H1 (cell line): ENCODE data around the gene RAB5B.
"Not testable (repeated sequence)": the region's sequence is repeated elsewhere in the genome, so short reads cannot be mapped to it uniquely, and the experiment has no call there.

ENCODE experiments used
- EGR1 ChIP-seq: IDR thresholded peaks from 2 replicates; pipeline ENCODE4 v1.6.1; 2011; ENCODE audit warnings: low read depth, low read length, borderline replicate concordance
- KDM1A ChIP-seq: fragments of 200-600, 300-600 bp; sonication (generic); IDR thresholded peaks from 2 replicates; pipeline ENCODE4 v1.7.1; 2016; ENCODE audit warnings: mild to moderate bottlenecking, low read length, borderline replicate concordance
- SIN3A ChIP-seq, 2 experiments: IDR thresholded peaks in 1 of 2; conservative IDR thresholded peaks in 1 of 2; 2 replicates each; pipeline ENCODE4 v1.6.1; 2011 to 2012; ENCODE audit warnings: low read length in 2 of 2, improper control_type of control experiment in 1 of 2, low read depth in 1 of 2, mild to moderate bottlenecking in 1 of 2
- SIX5 ChIP-seq: IDR thresholded peaks from 2 replicates; pipeline ENCODE4 v1.6.1; 2011; ENCODE audit warnings: mild to moderate bottlenecking, low read depth, low read length
- TCF12 ChIP-seq: IDR thresholded peaks from 2 replicates; pipeline ENCODE4 v1.6.1; 2011; ENCODE audit warnings: low read depth, mild to moderate bottlenecking, low read length
- TF ChIP-seq, protein P1 (sequence below), 3 experiments: IDR thresholded peaks; 1 replicate in 2 of 3; 2 replicates in 1 of 3; pipeline versions ENCODE4 v1.5.1 to v1.6.1; 2011; ENCODE audit warnings: low read length in 3 of 3, mild to moderate bottlenecking in 3 of 3, inconsistent platforms in 2 of 3, low read depth in 1 of 3, moderate library complexity in 1 of 3; ENCODE audit not compliant: insufficient read depth in 1 of 3; ENCODE audit errors: control extremely low read depth in 1 of 3

GRCh38 chr12:55981882-55982281 is 8.0 kb downstream of the RAB5B start:
- TF ChIP-seq EGR1; TCF12; KDM1A; SIX5; SIN3A (conservative IDR thresholded peaks at IDR 0.05 in 1 of 2, IDR thresholded peaks at IDR 0.05 in 1 of 2; ENCODE audit: low read depth in 1 of 2, low read length in 2 of 2): not testable (repeated sequence)
- TF ChIP-seq, protein P1, sequence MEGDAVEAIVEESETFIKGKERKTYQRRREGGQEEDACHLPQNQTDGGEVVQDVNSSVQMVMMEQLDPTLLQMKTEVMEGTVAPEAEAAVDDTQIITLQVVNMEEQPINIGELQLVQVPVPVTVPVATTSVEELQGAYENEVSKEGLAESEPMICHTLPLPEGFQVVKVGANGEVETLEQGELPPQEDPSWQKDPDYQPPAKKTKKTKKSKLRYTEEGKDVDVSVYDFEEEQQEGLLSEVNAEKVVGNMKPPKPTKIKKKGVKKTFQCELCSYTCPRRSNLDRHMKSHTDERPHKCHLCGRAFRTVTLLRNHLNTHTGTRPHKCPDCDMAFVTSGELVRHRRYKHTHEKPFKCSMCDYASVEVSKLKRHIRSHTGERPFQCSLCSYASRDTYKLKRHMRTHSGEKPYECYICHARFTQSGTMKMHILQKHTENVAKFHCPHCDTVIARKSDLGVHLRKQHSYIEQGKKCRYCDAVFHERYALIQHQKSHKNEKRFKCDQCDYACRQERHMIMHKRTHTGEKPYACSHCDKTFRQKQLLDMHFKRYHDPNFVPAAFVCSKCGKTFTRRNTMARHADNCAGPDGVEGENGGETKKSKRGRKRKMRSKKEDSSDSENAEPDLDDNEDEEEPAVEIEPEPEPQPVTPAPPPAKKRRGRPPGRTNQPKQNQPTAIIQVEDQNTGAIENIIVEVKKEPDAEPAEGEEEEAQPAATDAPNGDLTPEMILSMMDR (IDR thresholded peaks at IDR 0.05; ENCODE audit: control extremely low read depth in 1 of 3, insufficient read depth in 1 of 3, low read depth in 1 of 3, low read length in 3 of 3), result not testable (repeated sequence)
